Heart right ventricle (tissue), 16 donors: ENCODE data around the gene PLEKHN1. TPM values are rescaled to one million over a fixed set of nuclear protein-coding genes. Genes with fewer than 3 reads are reported as not detected.

ENCODE experiments used
- ATAC-seq, 8 donors: fragments of 200-7000 bp; cut with Tn5 transposase; one replicate each; pipeline ENCODE4 v1.9.1; 2020; ENCODE audit warnings: mild to moderate bottlenecking in 8 of 8, moderate library complexity in 8 of 8, moderate number of reproducible peaks in 1 of 8
- DNase-seq, 2 donors: peaks; one replicate each; pipeline ENCODE4 v3.0.0-alpha.2; 2020
- H3K27ac ChIP-seq, 10 donors: fragments of 200-600 bp; sonication (generic) in 2 of 10; one replicate each; pipeline versions ENCODE4 v1.5.0 to v1.8.0; 2020 to 2022; ENCODE audit warnings: mild to moderate bottlenecking in 3 of 10
- H3K27me3 ChIP-seq, 7 donors: fragments of 200-600 bp; one replicate each; pipeline ENCODE4 v1.8.0; 2021 to 2022; ENCODE audit warnings: mild to moderate bottlenecking in 2 of 7
- H3K36me3 ChIP-seq, 9 donors: fragments of 200-600 bp; sonication (generic) in 1 of 9; one replicate each; pipeline versions ENCODE4 v1.5.0 to v1.8.0; 2020 to 2022; ENCODE audit warnings: mild to moderate bottlenecking in 2 of 9
- H3K4me1 ChIP-seq, 9 donors: fragments of 200-600 bp; sonication (generic) in 1 of 9; one replicate each; pipeline versions ENCODE4 v1.5.0 to v1.8.0; 2020 to 2022; ENCODE audit warnings: mild to moderate bottlenecking in 4 of 9
- H3K4me3 ChIP-seq, 10 donors: fragments of 200-600 bp; sonication (generic) in 2 of 10; one replicate each; pipeline versions ENCODE4 v1.5.0 to v1.8.0; 2020 to 2022; ENCODE audit warnings: mild to moderate bottlenecking in 7 of 10, moderate library complexity in 2 of 10
- H3K9me3 ChIP-seq, 11 donors: fragments of 200-600 bp in 10 of 11; sonication (generic) in 2 of 11; one replicate each; pipeline versions ENCODE4 v1.5.0 to v1.8.0; 2013 to 2022; ENCODE audit warnings: mild to moderate bottlenecking in 2 of 11, control low read depth in 1 of 11, moderate library complexity in 1 of 11
- WGBS, 2 donors: extraction: QIAGEN DNeasy Blood & Tissue Kit; methylation state at CpG; one replicate each; pipeline ENCODE4 v1.1.7; 2013; ENCODE audit warnings: inconsistent platforms in 1 of 2; 5-methylcytosine and 5-hydroxymethylcytosine counted together
- intact Hi-C, 10 donors: fragments of 100-400 bp; cut with DNase I; formaldehyde crosslinking; loops; one replicate each; pipeline versions ENCODE4 v1.11.1 to v1.14.2; 2022
- polyA plus RNA-seq, 2 donors: library from polyadenylated mRNA; stranded (reverse); fragments of 200-250 nt; gene quantifications; one replicate each; pipeline ENCODE4 v1.2.3, GENCODE V29; 2013
- total RNA-seq, 10 donors: library from RNA; stranded (reverse); fragmentation: NEBNext Ultra II Directional in 3 of 10; extraction: Animal tissue kit (Norgen Biotek cat#: 25700) in 3 of 10; gene quantifications; one replicate each; pipeline versions ENCODE4 v1.2.1 to v1.2.4, GENCODE V29; 2021 to 2023
- TF ChIP-seq, protein P1 (sequence below), 9 donors: fragments of 200-600 bp; sonication (generic) in 2 of 9; IDR thresholded peaks; one replicate each; pipeline versions ENCODE4 v1.5.0 to v1.8.0; 2021 to 2022; ENCODE audit warnings: antibody characterized with exemption in 9 of 9, mild to moderate bottlenecking in 5 of 9, moderate library complexity in 1 of 9
- donor health status: Arrhythmogenic right ventricular cardiomyopathy.
- donor health status: ischemic (EF 13 %, LVEDD 7.1; RV severe dilation, severe dysfunction).
- donor health status: healthy with polysubstance abuse.
- donor health status: DM: no; HTN: yes; CAD: no.
- donor health status: DM: no; HTN: no; CAD: no.
- donor health status: ischemic (EF 25% LVEDD 6.9; RV normal size, moderate dysfunction).
- donor health status: ischemic (EF 25% LVEDD 5.7; RV mildly dilated, moderate dysfunction).
- donor health status: healthy.
- donor health status: DM: yes; HTN: yes; CAD: no.
- donor health status: Ischemic cardiomyopathy.
- donor health status: ischemic (EF 35%, LVEDD 5.7; RV mildly dilated, moderate dysfunction).
- donor health status: nonischemic (EF 11% LVEDD 7.7; RV severe dilation, severe dysfunction).
- donor health status: DM: yes; HTN: yes; CAD: no.
- donor health status: PGD.
- donor health status: ischemic (EF 29% LVEDD 5.4; RV normal size, mild dysfunction).
- donor health status: nonischemic (EF 23%, LVEDD 6.1; RV moderate dilation, normal function).

Gene PLEKHN1
- total and polyA plus RNA-seq, 12 donors, result 0.13 to 0.37 (median 0.29) TPM; not detected in 8

DNA sequence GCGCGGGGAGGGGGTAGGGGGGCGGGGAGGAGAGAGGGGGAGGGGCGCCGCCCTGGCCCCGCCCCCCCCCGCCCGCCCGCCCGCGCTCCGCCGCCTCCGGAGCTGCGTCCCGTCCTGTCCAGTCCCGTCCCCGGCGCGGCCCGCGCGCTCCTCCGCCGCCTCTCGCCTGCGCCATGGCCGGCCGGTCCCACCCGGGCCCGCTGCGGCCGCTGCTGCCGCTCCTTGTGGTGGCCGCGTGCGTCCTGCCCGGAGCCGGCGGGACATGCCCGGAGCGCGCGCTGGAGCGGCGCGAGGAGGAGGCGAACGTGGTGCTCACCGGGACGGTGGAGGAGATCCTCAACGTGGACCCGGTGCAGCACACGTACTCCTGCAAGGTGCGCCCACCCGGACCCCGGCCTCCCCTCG is 53.7 kb downstream of the PLEKHN1 start, which contains the start of gene AGRN:
AGRN (plus strand) TSS at position 121 of the 405 bp plus-strand sequence; CDS start at position 174, 53 bp downstream.
- intact Hi-C loops, result loop anchor here in 3 of 10 donors (5.0 to 10.0 kb wide), 4 partner anchors 42 to 275 kb away; partner anchors contain the start of gene C1orf159 (in 1 of the 3)
- 0 to 1% methylated on average over 29 to 51 of the region's 58 CpGs for WGBS, 2 donors
- H3K4me1 ChIP-seq, result peaks cover 19 to 56% (median 28%) of the 10 kb centered on the region in 9 donors

DNA sequence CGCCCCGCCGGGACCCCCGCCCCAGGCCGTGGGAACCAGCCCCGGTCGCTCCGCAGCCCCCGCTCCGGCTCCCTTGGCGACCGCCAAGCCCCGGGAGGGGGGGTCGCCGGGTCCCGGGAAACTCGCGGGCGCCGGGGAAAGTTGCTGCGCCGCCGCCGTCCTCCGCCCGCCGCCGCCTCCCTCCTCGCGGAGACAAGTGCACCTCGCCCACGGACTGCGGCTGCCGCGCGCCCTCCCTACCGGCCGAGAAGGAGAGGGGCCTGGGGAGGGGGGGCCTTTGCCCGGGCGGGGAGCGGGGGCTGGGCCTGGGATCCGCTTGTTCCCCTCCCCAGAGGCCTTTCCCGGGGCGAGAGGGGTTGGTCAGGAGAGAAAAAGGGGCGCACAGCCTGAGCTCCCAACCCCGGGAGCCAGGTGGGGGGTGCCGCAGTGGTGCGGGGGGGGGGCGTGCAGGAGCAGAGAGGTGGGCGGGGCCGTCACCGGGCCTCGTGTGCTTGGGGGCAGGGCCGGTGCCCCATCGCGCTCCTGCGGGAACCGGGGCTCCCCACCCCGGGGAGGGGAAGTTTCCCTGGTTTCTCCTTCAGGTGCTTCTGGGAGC is 54.2 kb downstream of the PLEKHN1 start:
- peaks cover 0 to 39% (median 0%) of the 10 kb centered on the region in 7 donors for H3K27me3 ChIP-seq
- H3K36me3 ChIP-seq, result peaks cover 0 to 3% (median 0%) of the 10 kb centered on the region in 9 donors
- ATAC-seq (peak in 3 of 8 donors; percentile 4 to 8 (median 6)), DNase-seq (no peak)
- 1% methylated on average over 25 to 55 of the region's 59 CpGs for WGBS, 2 donors
- peak overlapping the region; percentile 63 to 95 (median 78) for H3K4me3 ChIP-seq
- intact Hi-C loops, result loop anchor here in 1 of 10 donors (10.0 kb wide), 1 partner anchor 274 kb away; no protein-coding TSS in a partner anchor
- peaks cover 20 to 57% (median 29%) of the 10 kb centered on the region in 9 donors for H3K4me1 ChIP-seq
- no peaks in the 10 kb centered on the region for H3K9me3 ChIP-seq
- TF ChIP-seq, protein P1, sequence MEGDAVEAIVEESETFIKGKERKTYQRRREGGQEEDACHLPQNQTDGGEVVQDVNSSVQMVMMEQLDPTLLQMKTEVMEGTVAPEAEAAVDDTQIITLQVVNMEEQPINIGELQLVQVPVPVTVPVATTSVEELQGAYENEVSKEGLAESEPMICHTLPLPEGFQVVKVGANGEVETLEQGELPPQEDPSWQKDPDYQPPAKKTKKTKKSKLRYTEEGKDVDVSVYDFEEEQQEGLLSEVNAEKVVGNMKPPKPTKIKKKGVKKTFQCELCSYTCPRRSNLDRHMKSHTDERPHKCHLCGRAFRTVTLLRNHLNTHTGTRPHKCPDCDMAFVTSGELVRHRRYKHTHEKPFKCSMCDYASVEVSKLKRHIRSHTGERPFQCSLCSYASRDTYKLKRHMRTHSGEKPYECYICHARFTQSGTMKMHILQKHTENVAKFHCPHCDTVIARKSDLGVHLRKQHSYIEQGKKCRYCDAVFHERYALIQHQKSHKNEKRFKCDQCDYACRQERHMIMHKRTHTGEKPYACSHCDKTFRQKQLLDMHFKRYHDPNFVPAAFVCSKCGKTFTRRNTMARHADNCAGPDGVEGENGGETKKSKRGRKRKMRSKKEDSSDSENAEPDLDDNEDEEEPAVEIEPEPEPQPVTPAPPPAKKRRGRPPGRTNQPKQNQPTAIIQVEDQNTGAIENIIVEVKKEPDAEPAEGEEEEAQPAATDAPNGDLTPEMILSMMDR (IDR thresholded peaks at IDR 0.05), result no peak
- H3K27ac ChIP-seq, result peak overlapping the region; percentile 52 to 98 (median 96)

More for the DNA sequence above, 53.7 kb downstream of the PLEKHN1 start, which contains the start of gene AGRN:
- TF ChIP-seq, protein P1 (IDR thresholded peaks at IDR 0.05), result no peak
- peak in 1 of 2 donors; percentile 70 for DNase-seq
- H3K27ac ChIP-seq, result peak within 1 kb of the TSS; percentile 70 to 98 (median 96)
- H3K9me3 ChIP-seq, result no peaks in the 10 kb centered on the region
- peak in 7 of 8 donors; percentile 18 to 66 (median 35) for ATAC-seq
- H3K36me3 ChIP-seq, result peaks cover 0 to 3% (median 0%) of the 10 kb centered on the region in 9 donors
- peaks cover 0 to 39% (median 0%) of the 10 kb centered on the region in 7 donors for H3K27me3 ChIP-seq
- H3K4me3 ChIP-seq, result peak within 1 kb of the TSS; percentile 63 to 95 (median 78)

DNA sequence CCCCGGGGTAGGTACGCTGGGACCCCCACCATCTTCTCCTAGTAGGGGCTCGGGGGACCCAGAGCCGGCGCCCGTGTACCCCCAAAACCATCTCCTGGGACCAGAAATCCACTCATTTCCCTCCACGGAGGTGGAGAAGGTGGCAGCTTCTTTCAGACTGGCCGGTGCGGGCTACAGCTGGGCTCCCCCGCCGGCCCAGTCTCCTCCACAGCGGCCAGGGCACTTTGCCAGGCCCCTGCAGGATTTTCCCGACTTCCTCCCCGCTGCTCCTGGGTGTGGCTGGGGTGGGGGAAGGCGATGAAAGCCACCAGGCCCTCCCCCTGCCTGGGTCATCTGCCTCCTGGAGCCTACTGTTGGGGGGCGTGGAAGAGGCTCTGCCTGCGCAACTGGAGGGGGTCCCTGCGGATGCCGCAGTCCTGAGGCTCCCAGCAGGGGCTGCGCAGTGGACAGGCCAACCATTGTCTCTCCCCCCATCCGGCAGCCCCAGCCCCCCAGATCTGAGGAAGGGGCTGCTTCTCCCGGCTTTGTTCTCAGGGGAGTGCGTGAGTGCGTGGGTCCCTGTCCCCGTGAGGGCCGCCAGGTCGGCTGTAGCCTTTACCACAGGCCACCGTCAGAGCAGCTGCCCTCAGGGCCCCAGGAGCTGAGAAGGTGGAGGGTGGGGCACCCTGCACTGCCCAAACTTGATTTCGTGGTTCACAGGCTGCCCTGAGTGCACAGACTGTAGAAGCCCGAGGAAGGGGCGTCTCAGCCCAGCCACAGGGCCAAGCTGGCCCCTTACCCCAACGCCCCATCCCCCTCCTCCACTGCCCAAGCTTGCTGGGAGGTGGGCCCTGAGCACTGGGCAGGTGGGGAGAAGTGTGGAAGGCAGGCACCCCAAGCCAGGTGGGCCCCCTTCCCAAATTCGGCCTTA is 55.0 kb downstream of the PLEKHN1 start:
- Histone ChIP-seq H3K4me1 (peaks cover 22 to 64% (median 30%) of the 10 kb centered on the region in 9 donors), H3K9me3 (no peaks in the 10 kb centered on the region), H3K36me3 (peaks cover 0 to 3% (median 0%) of the 10 kb centered on the region in 9 donors), H3K27ac (peak overlapping the region in 7 of 10 donors; percentile 43 to 98 (median 97)), H3K27me3 (peaks cover 0 to 39% (median 0%) of the 10 kb centered on the region in 7 donors), H3K4me3 (peak overlapping the region; percentile 63 to 95 (median 78))
- peak; percentile 17 to 81 (median 46) for ATAC-seq
- TF ChIP-seq, protein P1 (IDR thresholded peaks at IDR 0.05), result no peak
- WGBS, 2 donors, result 31 to 32% methylated on average over 33 of the region's 33 CpGs
- intact Hi-C loops, result loop anchor here in 1 of 10 donors (10.0 kb wide), 1 partner anchor 274 kb away; no protein-coding TSS in a partner anchor
- peak; percentile 80 to 81 for DNase-seq

DNA sequence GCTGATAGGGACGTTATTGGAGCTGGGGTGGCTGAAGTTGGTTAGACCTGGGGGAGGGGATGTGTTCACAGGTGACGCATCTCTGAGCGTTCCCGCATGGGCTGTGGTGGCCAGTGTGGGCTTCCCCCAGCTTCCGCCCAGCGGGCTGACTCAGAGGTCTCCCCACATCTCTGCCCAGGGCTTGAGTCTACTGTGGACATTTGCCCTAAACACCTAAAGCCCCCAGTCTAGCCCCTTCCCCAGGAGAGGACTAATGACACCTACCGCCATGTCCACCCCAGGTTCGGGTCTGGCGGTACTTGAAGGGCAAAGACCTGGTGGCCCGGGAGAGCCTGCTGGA is 55.6 kb downstream of the PLEKHN1 start:
- WGBS, 2 donors, result 90 to 98% methylated on average over 8 to 10 of the region's 10 CpGs
- intact Hi-C loops, result loop anchor here in 1 of 10 donors (10.0 kb wide), 1 partner anchor 273 kb away; no protein-coding TSS in a partner anchor

More for the DNA sequence above, 55.6 kb downstream of the PLEKHN1 start:
- Histone ChIP-seq H3K4me1 (peaks cover 22 to 70% (median 36%) of the 10 kb centered on the region in 9 donors), H3K27ac (peak overlapping the region in 1 of 10 donors; percentile 97), H3K9me3 (no peaks in the 10 kb centered on the region), H3K36me3 (peaks cover 0 to 3% (median 0%) of the 10 kb centered on the region in 9 donors), H3K4me3 (peak overlapping the region in 3 of 10 donors; percentile 75 to 91 (median 77)), H3K27me3 (peaks cover 0 to 39% (median 0%) of the 10 kb centered on the region in 7 donors)
- DNase-seq (no peak), ATAC-seq (no peak)
- TF ChIP-seq, protein P1 (IDR thresholded peaks at IDR 0.05), result no peak
